ENCODE measurements around the gene DCDC1.

DNA sequence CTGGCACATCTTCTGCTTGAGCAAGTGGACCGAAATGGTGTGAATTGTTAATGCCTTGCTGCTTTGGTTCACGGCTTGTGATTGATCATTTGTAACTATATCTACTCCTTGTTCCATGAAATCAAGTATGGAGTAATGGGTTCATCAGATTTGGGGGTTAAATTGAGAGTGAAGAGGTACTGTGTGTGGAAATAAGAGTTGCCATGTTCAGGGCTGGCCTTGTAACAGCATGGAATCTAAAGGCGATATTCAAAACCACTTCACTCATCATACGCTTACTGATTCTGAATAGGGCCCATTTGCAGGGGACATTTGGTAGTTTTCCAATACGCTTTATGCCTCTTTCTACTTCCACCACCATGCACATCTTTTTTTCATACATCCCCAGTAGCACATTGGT, 122.2 kb downstream of the DCDC1 start:
- TF ChIP-seq, protein P1, sequence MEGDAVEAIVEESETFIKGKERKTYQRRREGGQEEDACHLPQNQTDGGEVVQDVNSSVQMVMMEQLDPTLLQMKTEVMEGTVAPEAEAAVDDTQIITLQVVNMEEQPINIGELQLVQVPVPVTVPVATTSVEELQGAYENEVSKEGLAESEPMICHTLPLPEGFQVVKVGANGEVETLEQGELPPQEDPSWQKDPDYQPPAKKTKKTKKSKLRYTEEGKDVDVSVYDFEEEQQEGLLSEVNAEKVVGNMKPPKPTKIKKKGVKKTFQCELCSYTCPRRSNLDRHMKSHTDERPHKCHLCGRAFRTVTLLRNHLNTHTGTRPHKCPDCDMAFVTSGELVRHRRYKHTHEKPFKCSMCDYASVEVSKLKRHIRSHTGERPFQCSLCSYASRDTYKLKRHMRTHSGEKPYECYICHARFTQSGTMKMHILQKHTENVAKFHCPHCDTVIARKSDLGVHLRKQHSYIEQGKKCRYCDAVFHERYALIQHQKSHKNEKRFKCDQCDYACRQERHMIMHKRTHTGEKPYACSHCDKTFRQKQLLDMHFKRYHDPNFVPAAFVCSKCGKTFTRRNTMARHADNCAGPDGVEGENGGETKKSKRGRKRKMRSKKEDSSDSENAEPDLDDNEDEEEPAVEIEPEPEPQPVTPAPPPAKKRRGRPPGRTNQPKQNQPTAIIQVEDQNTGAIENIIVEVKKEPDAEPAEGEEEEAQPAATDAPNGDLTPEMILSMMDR (IDR thresholded peaks at IDR 0.05), result no peak
- no peak for TF ChIP-seq EP300 (IDR thresholded peaks at IDR 0.05)
- TF ChIP-seq POLR2A (IDR thresholded peaks at IDR 0.05), result no peak
